Right lobe of liver (tissue), 4 donors: ENCODE results near the gene DHRS13.

ENCODE experiments used
- POLR2A ChIP-seq: fragments of 450-650 bp; IDR thresholded peaks from one replicate; pipeline ENCODE4 v1.6.1; 2017; ENCODE audit warnings: antibody characterized with exemption, mild to moderate bottlenecking
- TF ChIP-seq, protein P1 (sequence below), 4 donors: fragments of 200-600 bp in 3 of 4; fragments of 450-650 bp in 1 of 4; IDR thresholded peaks; one replicate each; pipeline versions ENCODE4 v1.5.1 to v1.8.0; 2016 to 2022; ENCODE audit warnings: antibody characterized with exemption in 4 of 4, mild to moderate bottlenecking in 2 of 4
- donor health status: DM: no; HTN: no; CAD: no.
- donor health status: DM: no; HTN: no; CAD: no.
- donor health status: DM: no; HTN: yes; CAD: no.

DNA sequence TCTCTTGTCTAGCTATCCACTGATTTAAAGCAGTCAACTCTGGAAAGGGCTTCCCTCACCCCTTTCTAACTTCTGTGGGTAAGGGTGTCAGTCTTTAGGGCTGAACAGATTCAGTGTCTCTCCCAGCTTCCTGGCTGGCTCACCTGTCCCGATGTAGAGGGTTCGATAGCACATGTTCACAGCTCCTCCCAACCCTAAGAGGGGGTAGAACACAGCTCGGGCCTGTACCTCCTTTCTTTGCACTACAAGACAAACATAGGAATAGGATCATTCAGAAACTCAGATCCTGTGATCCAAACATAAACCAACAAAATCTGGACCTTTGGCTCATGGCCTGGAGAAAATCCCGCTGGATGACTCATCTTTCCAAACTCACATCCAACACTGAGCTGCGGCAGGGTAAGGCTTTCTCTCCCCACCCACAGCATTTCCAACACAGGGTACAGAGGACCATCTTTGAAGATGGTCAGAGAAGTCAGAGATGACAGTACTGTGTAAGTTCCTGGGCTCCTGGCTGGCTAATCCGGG lies 5.8 kb upstream of the DHRS13 start:
- no peak for TF ChIP-seq POLR2A
- TF ChIP-seq, protein P1, sequence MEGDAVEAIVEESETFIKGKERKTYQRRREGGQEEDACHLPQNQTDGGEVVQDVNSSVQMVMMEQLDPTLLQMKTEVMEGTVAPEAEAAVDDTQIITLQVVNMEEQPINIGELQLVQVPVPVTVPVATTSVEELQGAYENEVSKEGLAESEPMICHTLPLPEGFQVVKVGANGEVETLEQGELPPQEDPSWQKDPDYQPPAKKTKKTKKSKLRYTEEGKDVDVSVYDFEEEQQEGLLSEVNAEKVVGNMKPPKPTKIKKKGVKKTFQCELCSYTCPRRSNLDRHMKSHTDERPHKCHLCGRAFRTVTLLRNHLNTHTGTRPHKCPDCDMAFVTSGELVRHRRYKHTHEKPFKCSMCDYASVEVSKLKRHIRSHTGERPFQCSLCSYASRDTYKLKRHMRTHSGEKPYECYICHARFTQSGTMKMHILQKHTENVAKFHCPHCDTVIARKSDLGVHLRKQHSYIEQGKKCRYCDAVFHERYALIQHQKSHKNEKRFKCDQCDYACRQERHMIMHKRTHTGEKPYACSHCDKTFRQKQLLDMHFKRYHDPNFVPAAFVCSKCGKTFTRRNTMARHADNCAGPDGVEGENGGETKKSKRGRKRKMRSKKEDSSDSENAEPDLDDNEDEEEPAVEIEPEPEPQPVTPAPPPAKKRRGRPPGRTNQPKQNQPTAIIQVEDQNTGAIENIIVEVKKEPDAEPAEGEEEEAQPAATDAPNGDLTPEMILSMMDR (IDR thresholded peaks at IDR 0.05), result no peak
